H1 (cell line): ENCODE measurements around the gene CCL22. TPM values are rescaled to one million over a fixed set of nuclear protein-coding genes. Genes with fewer than 3 reads are reported as not detected.
A peak's percentile ranks its signal among the peaks of the same experiment; 100 is the strongest.

Experiments used
- CTCF ChIA-PET: fragments of 300-600 bp; sonication (Branson Sonifier 250); formaldehyde crosslinking; loops from one replicate; lab custom pipeline; 2021; ENCODE audit not compliant: partially characterized antibody; lab: Charles Lee
- POLR2A ChIA-PET: fragments of 300-600 bp; sonication (Branson Sonifier 250); formaldehyde crosslinking; loops from one replicate; lab custom pipeline; 2021; ENCODE audit warnings: inconsistent platforms; ENCODE audit not compliant: partially characterized antibody; lab: Charles Lee
- DNase-seq, 2 experiments: peaks; one replicate each; pipeline versions ENCODE4 v3.0.0 to v3.0.0-alpha.2; 2010 to 2022; ENCODE audit warnings: low spot score in 2 of 2, low read depth in 1 of 2, mixed read lengths in 1 of 2
- FAIRE-seq: peaks from 2 replicates; lab custom pipeline; 2011; peaks lifted over from hg19 to GRCh38; lab: Jason Lieb, UNC
- H2AFZ ChIP-seq: 2 replicates; pipeline ENCODE4 v1.8.1; 2012; ENCODE audit warnings: low read length, inconsistent platforms
- H2AK5ac ChIP-seq: 2 replicates; pipeline ENCODE4 v1.6.1; 2013; ENCODE audit warnings: low read depth, low read length
- H2BK120ac ChIP-seq: replicated peaks from 2 replicates; pipeline ENCODE3; 2013; ENCODE audit warnings: low read depth, low read length, inconsistent platforms
- H2BK12ac ChIP-seq: 2 replicates; pipeline ENCODE4 v1.6.1; 2013; ENCODE audit warnings: low read depth, low read length
- H2BK15ac ChIP-seq: 2 replicates; pipeline ENCODE4 v1.6.1; 2013; ENCODE audit warnings: low read length
- H2BK20ac ChIP-seq: 2 replicates; pipeline ENCODE4 v1.6.1; 2013; ENCODE audit warnings: low read length
- H2BK5ac ChIP-seq: 2 replicates; pipeline ENCODE4 v1.6.1; 2013; ENCODE audit warnings: low read depth, low read length
- H3K14ac ChIP-seq: 2 replicates; pipeline ENCODE4 v1.6.1; 2013; ENCODE audit warnings: inconsistent platforms; ENCODE audit not compliant: insufficient read length
- H3K18ac ChIP-seq: 2 replicates; pipeline ENCODE4 v1.6.1; 2013; ENCODE audit warnings: low read length; ENCODE audit errors: extremely low read depth
- H3K23ac ChIP-seq: 2 replicates; pipeline ENCODE4 v1.6.1; 2013; ENCODE audit warnings: inconsistent platforms; ENCODE audit not compliant: insufficient read length
- H3K23me2 ChIP-seq: 2 replicates; pipeline ENCODE4 v1.6.1; 2013; ENCODE audit warnings: low read depth, low read length
- H3K27ac ChIP-seq: 2 replicates; pipeline ENCODE4 v1.6.1; 2011; ENCODE audit warnings: low read depth, low read length, inconsistent platforms
- H3K27me3 ChIP-seq, 4 experiments: replicated peaks in 1 of 4; 1 replicate in 1 of 4; 2 replicates in 3 of 4; pipeline versions ENCODE4 v1.6.1 to v1.8.1; 2011 to 2013; ENCODE audit warnings: low read length in 3 of 4, mild to moderate bottlenecking in 3 of 4, inconsistent platforms in 2 of 4, mixed read lengths in 2 of 4, moderate library complexity in 1 of 4; ENCODE audit not compliant: control insufficient read depth in 3 of 4, insufficient read depth in 3 of 4; ENCODE audit errors: extremely low read depth in 1 of 4
- H3K36me3 ChIP-seq, 4 experiments: 2 replicates each; pipeline versions ENCODE4 v1.6.1 to v1.8.1; 2011 to 2013; ENCODE audit warnings: mild to moderate bottlenecking in 4 of 4, low read length in 3 of 4, moderate library complexity in 2 of 4, control low read depth in 1 of 4, inconsistent platforms in 1 of 4; ENCODE audit not compliant: insufficient read depth in 4 of 4, control insufficient read depth in 2 of 4
- H3K4ac ChIP-seq: replicated peaks from 2 replicates; pipeline ENCODE3; 2013; ENCODE audit warnings: low read length, low read depth, mixed read lengths, inconsistent platforms; ENCODE audit not compliant: insufficient read length
- H3K4me1 ChIP-seq, 4 experiments: replicated peaks in 1 of 4; 1 replicate in 1 of 4; 2 replicates in 3 of 4; pipeline versions ENCODE4 v1.6.1 to v1.8.1; 2011 to 2013; ENCODE audit warnings: low read length in 3 of 4, inconsistent platforms in 2 of 4, mixed read lengths in 1 of 4; ENCODE audit not compliant: insufficient read depth in 4 of 4, control insufficient read depth in 3 of 4
- H3K4me2 ChIP-seq, 2 experiments: 2 replicates each; pipeline versions ENCODE4 v1.6.1 to v1.8.1; 2011 to 2013; ENCODE audit warnings: low read depth in 2 of 2, low read length in 2 of 2, control low read depth in 1 of 2, inconsistent platforms in 1 of 2, mild to moderate bottlenecking in 1 of 2; ENCODE audit not compliant: insufficient read depth in 1 of 2
- H3K4me3 ChIP-seq, 4 experiments: fragments of 200-600, 300-600 bp in 1 of 4; sonication (generic), shearing (Covaris generic), sonication (Bioruptor Twin) in 1 of 4; 2 replicates each; pipeline versions ENCODE4 v1.5.1 to v1.8.1; 2011 to 2016; ENCODE audit warnings: low read length in 4 of 4, low read depth in 3 of 4, control low read depth in 2 of 4, inconsistent platforms in 2 of 4, mild to moderate bottlenecking in 2 of 4, mixed read lengths in 1 of 4, moderate library complexity in 1 of 4; ENCODE audit not compliant: insufficient read depth in 2 of 4; ENCODE audit errors: extremely low read depth in 1 of 4
- H3K56ac ChIP-seq: replicated peaks from 2 replicates; pipeline ENCODE3; 2013; ENCODE audit warnings: low read depth, mild to moderate bottlenecking, mixed read lengths, low read length, inconsistent platforms; ENCODE audit not compliant: insufficient read length
- H3K79me1 ChIP-seq: 2 replicates; pipeline ENCODE4 v1.6.1; 2013; ENCODE audit warnings: low read depth, low read length, control low read depth
- H3K79me2 ChIP-seq, 2 experiments: 2 replicates each; pipeline versions ENCODE4 v1.6.1 to v1.8.1; 2012 to 2013; ENCODE audit warnings: low read length in 2 of 2, mild to moderate bottlenecking in 2 of 2, inconsistent platforms in 1 of 2; ENCODE audit not compliant: insufficient read depth in 2 of 2, control insufficient read depth in 1 of 2
- H3K9ac ChIP-seq, 4 experiments: replicated peaks in 1 of 4; 1 replicate in 1 of 4; 2 replicates in 3 of 4; pipeline versions ENCODE4 v1.6.1 to v1.8.1; 2011 to 2013; ENCODE audit warnings: low read depth in 3 of 4, low read length in 3 of 4, control low read depth in 2 of 4, mild to moderate bottlenecking in 2 of 4, moderate library complexity in 2 of 4, inconsistent platforms in 1 of 4; ENCODE audit errors: extremely low read depth in 1 of 4
- H3K9me3 ChIP-seq, 2 experiments: 2 replicates each; pipeline versions ENCODE4 v1.6.1 to v1.8.1; 2012 to 2013; ENCODE audit warnings: mild to moderate bottlenecking in 2 of 2, moderate library complexity in 2 of 2, control low read depth in 1 of 2, inconsistent platforms in 1 of 2, low read depth in 1 of 2, low read length in 1 of 2, mixed read lengths in 1 of 2; ENCODE audit not compliant: insufficient read depth in 2 of 2
- H4K20me1 ChIP-seq, 2 experiments: replicated peaks in 1 of 2; 2 replicates each; pipeline versions ENCODE3 to v1.8.1; 2011 to 2013; ENCODE audit warnings: inconsistent platforms in 2 of 2, low read length in 2 of 2, mild to moderate bottlenecking in 1 of 2; ENCODE audit not compliant: insufficient read depth in 2 of 2, control insufficient read depth in 1 of 2
- H4K5ac ChIP-seq: 2 replicates; pipeline ENCODE4 v1.6.1; 2013; ENCODE audit warnings: low read length, low read depth, mixed read lengths, inconsistent platforms; ENCODE audit not compliant: insufficient read length
- H4K8ac ChIP-seq: 2 replicates; pipeline ENCODE4 v1.8.0; 2013; ENCODE audit warnings: mild to moderate bottlenecking, moderate library complexity, low read length, inconsistent platforms; ENCODE audit not compliant: insufficient read depth; ENCODE audit errors: extremely low read depth
- H4K91ac ChIP-seq: replicated peaks from 2 replicates; pipeline ENCODE3; 2013; ENCODE audit warnings: low read length, mixed read lengths, inconsistent platforms; ENCODE audit not compliant: insufficient read length
- ATF3 ChIP-seq: IDR thresholded peaks from 2 replicates; pipeline ENCODE4 v1.6.1; 2011; ENCODE audit warnings: low read depth, mild to moderate bottlenecking, low read length; ENCODE audit not compliant: insufficient read depth
- BRCA1 ChIP-seq: IDR thresholded peaks from 2 replicates; pipeline ENCODE4 v1.6.1; 2012; ENCODE audit warnings: low read depth, low read length, improper control_type of control experiment
- CEBPB ChIP-seq: IDR thresholded peaks from 2 replicates; pipeline ENCODE4 v1.6.1; 2012; ENCODE audit warnings: low read depth, low read length
- CREB1 ChIP-seq: IDR thresholded peaks from 2 replicates; pipeline ENCODE4 v1.6.1; 2012; ENCODE audit warnings: inconsistent platforms
- HDAC6 ChIP-seq: IDR thresholded peaks from one replicate; pipeline ENCODE4 v1.7.1; 2012; ENCODE audit warnings: low read depth, mild to moderate bottlenecking, inconsistent platforms, low read length, moderate library complexity
- MAX ChIP-seq: IDR thresholded peaks from 2 replicates; pipeline ENCODE4 v1.6.1; 2012; ENCODE audit warnings: inconsistent platforms
- POU5F1 ChIP-seq: IDR thresholded peaks from 2 replicates; pipeline ENCODE4 v1.6.1; 2011; ENCODE audit warnings: low read depth, mild to moderate bottlenecking, low read length, moderate library complexity
- SRF ChIP-seq: IDR thresholded peaks from 2 replicates; pipeline ENCODE4 v1.6.1; 2011; ENCODE audit warnings: mild to moderate bottlenecking, low read depth, low read length, moderate library complexity
- TAF1 ChIP-seq: IDR thresholded peaks from 2 replicates; pipeline ENCODE4 v1.6.1; 2011; ENCODE audit warnings: mild to moderate bottlenecking, low read depth, low read length
- YY1 ChIP-seq: IDR thresholded peaks from 2 replicates; pipeline ENCODE4 v1.6.1; 2011; ENCODE audit warnings: low read depth, mild to moderate bottlenecking, low read length
- WGBS, 2 experiments: shearing (Covaris generic) in 1 of 2; methylation state at CpG; one replicate each; pipeline versions ENCODE4 v1.1.6 to v1.1.7; 2013 to 2015; ENCODE audit warnings: low lambda C conversion rate in 2 of 2, mixed read lengths in 2 of 2, inconsistent platforms in 1 of 2, low coverage in 1 of 2, missing lambda C conversion rate in 1 of 2; ENCODE audit not compliant: insufficient replicate concordance in 2 of 2, insufficient coverage in 1 of 2, insufficient read length in 1 of 2; ENCODE audit errors: extremely low coverage in 1 of 2, missing lambda C conversion rate in 1 of 2; 5-methylcytosine and 5-hydroxymethylcytosine counted together
- polyA plus RNA-seq, 7 experiments: library from polyadenylated mRNA; depleted of rRNA in 3 of 7; stranded (reverse) in 5 of 7; unstranded in 2 of 7; fragments of >200 nt in 5 of 7; fragments of 200-250 nt in 2 of 7; gene quantifications; 1 replicate in 5 of 7; 2 replicates in 1 of 7; 4 replicates in 1 of 7; pipeline versions ENCODE4 v1.2.1 to v1.2.3, GENCODE V29; 2011 to 2013; ENCODE audit warnings: missing spikeins in 2 of 7, mixed read lengths in 2 of 7
- total RNA-seq: library from RNA; stranded (reverse); fragmentation: NEBNext Ultra II Directional; extraction: Animal tissue kit (Norgen Biotek cat#: 25700); gene quantifications from 2 replicates; pipeline ENCODE4 v1.2.1, GENCODE V29; 2021

The CCL22 gene
- total and polyA plus RNA-seq, 2 of the 8 experiments (the other 6 are each of a cell fraction or from before 2014, with no cell fraction given) = not detected

- H3K23me2 ChIP-seq = no peaks in the 10 kb centered on the region; the same call in 1 of the 2 replicates
- H4K91ac ChIP-seq = no peak overlapping the region
- TF ChIP-seq YY1 (no peak), CREB1 (no peak), BRCA1 (no peak), TAF1 (no peak), MAX (no peak), POU5F1 (no peak), CEBPB (no peak), HDAC6 (no peak), SRF (no peak), ATF3 (no peak)
- H3K27ac ChIP-seq = no peak overlapping the region
- POLR2A ChIA-PET = no interaction called here
- no peak overlapping the region for H3K14ac ChIP-seq
- H3K27me3 ChIP-seq = peaks cover 0 to 2% (median 0%) of the 10 kb centered on the region in 4 experiments; a peak in 1 of 7 replicates
- H2BK20ac ChIP-seq = no peak overlapping the region
- no peaks in the 10 kb centered on the region for H3K9me3 ChIP-seq
- H4K8ac ChIP-seq = peak overlapping the region; percentile 68
- no peak overlapping the region for H2BK120ac ChIP-seq
- H3K4ac ChIP-seq = no peak overlapping the region
- H3K9ac ChIP-seq = no peak overlapping the region
- H2AK5ac ChIP-seq = no peak overlapping the region
- FAIRE-seq (no peak), DNase-seq (no peak)
- no peak overlapping the region for H3K56ac ChIP-seq
- no peak overlapping the region for H3K18ac ChIP-seq
- no peak overlapping the region for H4K5ac ChIP-seq
- no peak overlapping the region for H2AFZ ChIP-seq
- no peaks in the 10 kb centered on the region for H3K79me1 ChIP-seq
- H3K36me3 ChIP-seq = no peaks in the 10 kb centered on the region
- no peaks in the 10 kb centered on the region for H3K79me2 ChIP-seq
- H3K4me1 ChIP-seq = no peaks in the 10 kb centered on the region
- no peak overlapping the region for H3K4me2 ChIP-seq
- no peak overlapping the region for H3K4me3 ChIP-seq
- H4K20me1 ChIP-seq = no peaks in the 10 kb centered on the region
- WGBS, 2 experiments = 77% methylated on average over 1 to 14 of the region's 14 CpGs
- no peak overlapping the region for H3K23ac ChIP-seq
- no peak overlapping the region for H2BK12ac ChIP-seq
- CTCF ChIA-PET = no interaction called here
- no peak overlapping the region for H2BK5ac ChIP-seq
- H2BK15ac ChIP-seq = no peak overlapping the region
Measured at GRCh38 chr16:57349212-57350031, 9.2 kb upstream of the CCL22 start.
